ENCODE results near the gene DMAC2.
"Not testable (repeated sequence)": the region's sequence is repeated elsewhere in the genome, so short reads cannot be mapped to it uniquely, and the experiment has no call there.

The DMAC2 gene

GRCh38 chr19:41414461-41414860, 25.3 kb downstream of the DMAC2 start:
- FAIRE-seq = no peak
- DNase-seq (ENCODE audit: insufficient read length) = no peak
- TF ChIP-seq POLR2AphosphoS5 (IDR thresholded peaks at IDR 0.05; ENCODE audit: low read depth, low read length) (no peak), TAF1 (IDR thresholded peaks at IDR 0.05; ENCODE audit: borderline replicate concordance, low read depth, low read length) (no peak), POLR2A (IDR thresholded peaks at IDR 0.05; ENCODE audit: low read depth, low read length) (no peak)

GRCh38 chr19:41413947-41414346, 25.8 kb downstream of the DMAC2 start:
- no peak for TF ChIP-seq TAF1 (IDR thresholded peaks at IDR 0.05; ENCODE audit: borderline replicate concordance, low read depth, low read length)
- no peak for TF ChIP-seq POLR2AphosphoS5 (IDR thresholded peaks at IDR 0.05; ENCODE audit: low read depth, low read length)
- no peak for TF ChIP-seq POLR2A (IDR thresholded peaks at IDR 0.05; ENCODE audit: low read depth, low read length)
- FAIRE-seq = no peak
- no peak for DNase-seq (ENCODE audit: insufficient read length)

- FAIRE-seq (no peak), DNase-seq (ENCODE audit: insufficient read length) (no peak)
- no peak for TF ChIP-seq POLR2A (IDR thresholded peaks at IDR 0.05; ENCODE audit: low read depth, low read length)
- no peak for TF ChIP-seq TAF1 (IDR thresholded peaks at IDR 0.05; ENCODE audit: borderline replicate concordance, low read depth, low read length)
- TF ChIP-seq POLR2AphosphoS5 (IDR thresholded peaks at IDR 0.05; ENCODE audit: low read depth, low read length) = no peak
Observed at GRCh38 chr19:41412953-41413352, 26.8 kb downstream of the DMAC2 start.

- TF ChIP-seq TAF1 (IDR thresholded peaks at IDR 0.05; ENCODE audit: borderline replicate concordance, low read depth, low read length) (no peak), POLR2A (IDR thresholded peaks at IDR 0.05; ENCODE audit: low read depth, low read length) (no peak), POLR2AphosphoS5 (IDR thresholded peaks at IDR 0.05; ENCODE audit: low read depth, low read length) (no peak)
- DNase-seq (ENCODE audit: insufficient read length) (no peak), FAIRE-seq (no peak)
Observed at GRCh38 chr19:41411968-41412265, 27.8 kb downstream of the DMAC2 start.

GRCh38 chr19:41411100-41411967, 28.4 kb downstream of the DMAC2 start:
- no peak for TF ChIP-seq TAF1 (IDR thresholded peaks at IDR 0.05; ENCODE audit: borderline replicate concordance, low read depth, low read length)
- no peak for TF ChIP-seq POLR2AphosphoS5 (IDR thresholded peaks at IDR 0.05; ENCODE audit: low read depth, low read length)
- no peak for TF ChIP-seq POLR2A (IDR thresholded peaks at IDR 0.05; ENCODE audit: low read depth, low read length)
- DNase-seq (ENCODE audit: insufficient read length) = no peak
- no peak for FAIRE-seq

GRCh38 chr19:41410336-41411054, 29.2 kb downstream of the DMAC2 start:
- TF ChIP-seq TAF1 (IDR thresholded peaks at IDR 0.05; ENCODE audit: borderline replicate concordance, low read depth, low read length) = no peak
- TF ChIP-seq POLR2A (IDR thresholded peaks at IDR 0.05; ENCODE audit: low read depth, low read length) = no peak
- DNase-seq (ENCODE audit: insufficient read length) (no peak), FAIRE-seq (peak; percentile 5)

- TF ChIP-seq TAF1 (IDR thresholded peaks at IDR 0.05; ENCODE audit: borderline replicate concordance, low read depth, low read length) (no peak), POLR2AphosphoS5 (IDR thresholded peaks at IDR 0.05; ENCODE audit: low read depth, low read length) (no peak), POLR2A (IDR thresholded peaks at IDR 0.05; ENCODE audit: low read depth, low read length) (no peak)
- FAIRE-seq (no peak), DNase-seq (ENCODE audit: insufficient read length) (no peak)
Observed at GRCh38 chr19:41409288-41409687, 30.4 kb downstream of the DMAC2 start.

GRCh38 chr19:41408846-41409245, 30.9 kb downstream of the DMAC2 start:
- not testable (repeated sequence) for DNase-seq (ENCODE audit: insufficient read length); FAIRE-seq

GRCh38 chr19:41408256-41408655, 31.5 kb downstream of the DMAC2 start:
- FAIRE-seq (no peak), DNase-seq (ENCODE audit: insufficient read length) (no peak)
- TF ChIP-seq TAF1 (IDR thresholded peaks at IDR 0.05; ENCODE audit: borderline replicate concordance, low read depth, low read length) (no peak), POLR2AphosphoS5 (IDR thresholded peaks at IDR 0.05; ENCODE audit: low read depth, low read length) (no peak), POLR2A (IDR thresholded peaks at IDR 0.05; ENCODE audit: low read depth, low read length) (no peak)

- no peak for DNase-seq (ENCODE audit: insufficient read length)
- FAIRE-seq = no peak
- no peak for TF ChIP-seq POLR2A (IDR thresholded peaks at IDR 0.05; ENCODE audit: low read depth, low read length)
- no peak for TF ChIP-seq TAF1 (IDR thresholded peaks at IDR 0.05; ENCODE audit: borderline replicate concordance, low read depth, low read length)
- TF ChIP-seq POLR2AphosphoS5 (IDR thresholded peaks at IDR 0.05; ENCODE audit: low read depth, low read length) = no peak
Observed at GRCh38 chr19:41407271-41407670, 32.4 kb downstream of the DMAC2 start.

- DNase-seq (ENCODE audit: insufficient read length) = no peak
- FAIRE-seq = no peak
- TF ChIP-seq POLR2A (IDR thresholded peaks at IDR 0.05; ENCODE audit: low read depth, low read length) (no peak), POLR2AphosphoS5 (IDR thresholded peaks at IDR 0.05; ENCODE audit: low read depth, low read length) (no peak), TAF1 (IDR thresholded peaks at IDR 0.05; ENCODE audit: borderline replicate concordance, low read depth, low read length) (no peak)
Observed at GRCh38 chr19:41405776-41406175, 33.9 kb downstream of the DMAC2 start.
